ENCODE data around the gene GRB2.

DNA sequence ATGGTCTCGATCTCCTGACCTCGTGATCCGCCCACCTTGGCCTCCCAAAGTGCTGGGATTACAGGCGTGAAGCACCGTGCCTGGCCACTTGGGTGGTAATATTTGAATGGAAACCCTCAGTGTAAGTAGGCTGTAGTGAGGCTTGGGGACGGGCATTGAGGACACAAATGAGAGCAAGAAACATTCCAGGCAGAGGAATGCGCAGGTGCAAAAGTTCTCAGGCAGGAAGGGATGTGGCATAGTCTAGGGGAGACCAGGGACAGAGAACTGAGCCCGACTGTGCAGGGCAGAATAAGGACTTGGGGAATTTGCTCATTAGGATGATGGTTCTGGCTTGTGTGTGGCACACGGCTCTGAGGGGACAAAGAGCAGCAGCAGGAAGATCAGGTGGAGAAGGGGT is 54.8 kb downstream of the GRB2 start:
- TF ChIP-seq GABPA (IDR thresholded peaks at IDR 0.05; ENCODE audit: low read depth) (no peak), POLR2AphosphoS5 (IDR thresholded peaks at IDR 0.05; ENCODE audit: low read depth) (no peak)
- TF ChIP-seq, protein P1, sequence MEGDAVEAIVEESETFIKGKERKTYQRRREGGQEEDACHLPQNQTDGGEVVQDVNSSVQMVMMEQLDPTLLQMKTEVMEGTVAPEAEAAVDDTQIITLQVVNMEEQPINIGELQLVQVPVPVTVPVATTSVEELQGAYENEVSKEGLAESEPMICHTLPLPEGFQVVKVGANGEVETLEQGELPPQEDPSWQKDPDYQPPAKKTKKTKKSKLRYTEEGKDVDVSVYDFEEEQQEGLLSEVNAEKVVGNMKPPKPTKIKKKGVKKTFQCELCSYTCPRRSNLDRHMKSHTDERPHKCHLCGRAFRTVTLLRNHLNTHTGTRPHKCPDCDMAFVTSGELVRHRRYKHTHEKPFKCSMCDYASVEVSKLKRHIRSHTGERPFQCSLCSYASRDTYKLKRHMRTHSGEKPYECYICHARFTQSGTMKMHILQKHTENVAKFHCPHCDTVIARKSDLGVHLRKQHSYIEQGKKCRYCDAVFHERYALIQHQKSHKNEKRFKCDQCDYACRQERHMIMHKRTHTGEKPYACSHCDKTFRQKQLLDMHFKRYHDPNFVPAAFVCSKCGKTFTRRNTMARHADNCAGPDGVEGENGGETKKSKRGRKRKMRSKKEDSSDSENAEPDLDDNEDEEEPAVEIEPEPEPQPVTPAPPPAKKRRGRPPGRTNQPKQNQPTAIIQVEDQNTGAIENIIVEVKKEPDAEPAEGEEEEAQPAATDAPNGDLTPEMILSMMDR (IDR thresholded peaks at IDR 0.05; ENCODE audit: insufficient read depth, low read length) = no peak
- TF ChIP-seq, protein P2, sequence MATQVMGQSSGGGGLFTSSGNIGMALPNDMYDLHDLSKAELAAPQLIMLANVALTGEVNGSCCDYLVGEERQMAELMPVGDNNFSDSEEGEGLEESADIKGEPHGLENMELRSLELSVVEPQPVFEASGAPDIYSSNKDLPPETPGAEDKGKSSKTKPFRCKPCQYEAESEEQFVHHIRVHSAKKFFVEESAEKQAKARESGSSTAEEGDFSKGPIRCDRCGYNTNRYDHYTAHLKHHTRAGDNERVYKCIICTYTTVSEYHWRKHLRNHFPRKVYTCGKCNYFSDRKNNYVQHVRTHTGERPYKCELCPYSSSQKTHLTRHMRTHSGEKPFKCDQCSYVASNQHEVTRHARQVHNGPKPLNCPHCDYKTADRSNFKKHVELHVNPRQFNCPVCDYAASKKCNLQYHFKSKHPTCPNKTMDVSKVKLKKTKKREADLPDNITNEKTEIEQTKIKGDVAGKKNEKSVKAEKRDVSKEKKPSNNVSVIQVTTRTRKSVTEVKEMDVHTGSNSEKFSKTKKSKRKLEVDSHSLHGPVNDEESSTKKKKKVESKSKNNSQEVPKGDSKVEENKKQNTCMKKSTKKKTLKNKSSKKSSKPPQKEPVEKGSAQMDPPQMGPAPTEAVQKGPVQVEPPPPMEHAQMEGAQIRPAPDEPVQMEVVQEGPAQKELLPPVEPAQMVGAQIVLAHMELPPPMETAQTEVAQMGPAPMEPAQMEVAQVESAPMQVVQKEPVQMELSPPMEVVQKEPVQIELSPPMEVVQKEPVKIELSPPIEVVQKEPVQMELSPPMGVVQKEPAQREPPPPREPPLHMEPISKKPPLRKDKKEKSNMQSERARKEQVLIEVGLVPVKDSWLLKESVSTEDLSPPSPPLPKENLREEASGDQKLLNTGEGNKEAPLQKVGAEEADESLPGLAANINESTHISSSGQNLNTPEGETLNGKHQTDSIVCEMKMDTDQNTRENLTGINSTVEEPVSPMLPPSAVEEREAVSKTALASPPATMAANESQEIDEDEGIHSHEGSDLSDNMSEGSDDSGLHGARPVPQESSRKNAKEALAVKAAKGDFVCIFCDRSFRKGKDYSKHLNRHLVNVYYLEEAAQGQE (IDR thresholded peaks at IDR 0.05; ENCODE audit: insufficient replicate concordance, low read depth) = no peak
